ENCODE results near the gene DNAJA1. TPM values are rescaled to one million over a fixed set of nuclear protein-coding genes. Genes with fewer than 3 reads are reported as not detected.
A peak's percentile ranks its signal among the peaks of the same experiment; 100 is the strongest.
"Not testable (repeated sequence)": the region's sequence is repeated elsewhere in the genome, so short reads cannot be mapped to it uniquely, and the experiment has no call there.

DNAJA1 gene
- total and polyA plus RNA-seq, 5 donors from 2014 or later = 82.4 to 214 (median 104) TPM

GRCh38 chr9:33005335-33005734 is 19.7 kb upstream of the DNAJA1 start:
- H3K27ac ChIP-seq (ENCODE audit: insufficient read depth, low read length, poor library complexity, severe bottlenecking); H3K36me3 Mint-ChIP-seq; H3K27me3 Mint-ChIP-seq; H3K4me3 ChIP-seq (ENCODE audit: low read depth, low read length); ATAC-seq (ENCODE audit: low read depth in 2 of 2); H3K36me3 ChIP-seq (ENCODE audit: control insufficient read depth, insufficient read depth, low read length); H3K27me3 ChIP-seq (ENCODE audit: control insufficient read depth, insufficient read depth, low read length); H3K9me3 Mint-ChIP-seq; DNase-seq; H3K9me3 ChIP-seq (ENCODE audit: control insufficient read depth in 2 of 2, low read length in 2 of 2): not testable (repeated sequence)
- H3K4me1 Mint-ChIP-seq = peaks cover 0 to 18% (median 13%) of the 10 kb centered on the region in 4 donors
- peak overlapping the region in 1 of 3 donors; percentile 8 for H3K27ac Mint-ChIP-seq
- H3K4me3 Mint-ChIP-seq = peak overlapping the region in 1 of 4 donors; percentile 55
- peaks cover 18% of the 10 kb centered on the region for H3K4me1 ChIP-seq (ENCODE audit: control insufficient read depth, insufficient read depth, low read length, poor library complexity, severe bottlenecking)

GRCh38 chr9:33007755-33008154 is 17.3 kb upstream of the DNAJA1 start:
- Histone ChIP-seq H3K4me1 (ENCODE audit: control insufficient read depth, insufficient read depth, low read length, poor library complexity, severe bottlenecking) (no peaks in the 10 kb centered on the region), H3K27me3 (ENCODE audit: control insufficient read depth, insufficient read depth, low read length) (no peaks in the 10 kb centered on the region), H3K27ac (ENCODE audit: insufficient read depth, low read length, poor library complexity, severe bottlenecking) (no peak overlapping the region), H3K9me3 (ENCODE audit: control insufficient read depth in 2 of 2, low read length in 2 of 2) (no peaks in the 10 kb centered on the region), H3K36me3 (ENCODE audit: control insufficient read depth, insufficient read depth, low read length) (no peaks in the 10 kb centered on the region), H3K4me3 (ENCODE audit: low read depth, low read length) (no peak overlapping the region)
- ATAC-seq (ENCODE audit: low read depth in 2 of 2) = no peak
- no peak for DNase-seq
- Mint-ChIP-seq H3K27me3 (no peaks in the 10 kb centered on the region), H3K4me1 (peaks cover 0 to 7% (median 3%) of the 10 kb centered on the region in 4 donors), H3K4me3 (no peak overlapping the region), H3K27ac (no peak overlapping the region), H3K9me3 (no peaks in the 10 kb centered on the region), H3K36me3 (no peaks in the 10 kb centered on the region)

- DNase-seq (no peak), ATAC-seq (ENCODE audit: low read depth in 2 of 2) (no peak)
- Histone ChIP-seq H3K4me3 (ENCODE audit: low read depth, low read length) (no peak overlapping the region), H3K9me3 (ENCODE audit: control insufficient read depth in 2 of 2, low read length in 2 of 2) (no peaks in the 10 kb centered on the region), H3K4me1 (ENCODE audit: control insufficient read depth, insufficient read depth, low read length, poor library complexity, severe bottlenecking) (no peaks in the 10 kb centered on the region), H3K27ac (ENCODE audit: insufficient read depth, low read length, poor library complexity, severe bottlenecking) (no peak overlapping the region), H3K27me3 (ENCODE audit: control insufficient read depth, insufficient read depth, low read length) (no peaks in the 10 kb centered on the region), H3K36me3 (ENCODE audit: control insufficient read depth, insufficient read depth, low read length) (no peaks in the 10 kb centered on the region)
- no peaks in the 10 kb centered on the region for H3K9me3 Mint-ChIP-seq
- no peak overlapping the region for H3K27ac Mint-ChIP-seq
- no peak overlapping the region for H3K4me3 Mint-ChIP-seq
- no peaks in the 10 kb centered on the region for H3K36me3 Mint-ChIP-seq
- peaks cover 0 to 12% (median 5%) of the 10 kb centered on the region in 4 donors for H3K4me1 Mint-ChIP-seq
- no peaks in the 10 kb centered on the region for H3K27me3 Mint-ChIP-seq
Observed at GRCh38 chr9:33011831-33012230, 13.2 kb upstream of the DNAJA1 start.

GRCh38 chr9:33012328-33013069 is 12.6 kb upstream of the DNAJA1 start:
- Mint-ChIP-seq H3K4me3 (no peak overlapping the region), H3K9me3 (no peaks in the 10 kb centered on the region), H3K27ac (no peak overlapping the region), H3K36me3 (no peaks in the 10 kb centered on the region), H3K4me1 (peaks cover 0 to 9% (median 5%) of the 10 kb centered on the region in 4 donors), H3K27me3 (no peaks in the 10 kb centered on the region)
- DNase-seq = no peak
- ATAC-seq (ENCODE audit: low read depth in 2 of 2) = no peak
- no peaks in the 10 kb centered on the region for H3K27me3 ChIP-seq (ENCODE audit: control insufficient read depth, insufficient read depth, low read length)
- no peak overlapping the region for H3K27ac ChIP-seq (ENCODE audit: insufficient read depth, low read length, poor library complexity, severe bottlenecking)
- no peak overlapping the region for H3K4me3 ChIP-seq (ENCODE audit: low read depth, low read length)
- H3K4me1 ChIP-seq (ENCODE audit: control insufficient read depth, insufficient read depth, low read length, poor library complexity, severe bottlenecking) = no peaks in the 10 kb centered on the region
- no peaks in the 10 kb centered on the region for H3K36me3 ChIP-seq (ENCODE audit: control insufficient read depth, insufficient read depth, low read length)
- no peaks in the 10 kb centered on the region for H3K9me3 ChIP-seq (ENCODE audit: control insufficient read depth in 2 of 2, low read length in 2 of 2)

GRCh38 chr9:33013962-33014664 is 11.0 kb upstream of the DNAJA1 start:
- Mint-ChIP-seq H3K4me3 (no peak overlapping the region), H3K4me1 (peaks cover 0 to 9% (median 4%) of the 10 kb centered on the region in 4 donors), H3K36me3 (no peaks in the 10 kb centered on the region), H3K9me3 (no peaks in the 10 kb centered on the region), H3K27ac (peak overlapping the region in 1 of 3 donors; percentile 11), H3K27me3 (no peaks in the 10 kb centered on the region)
- no peaks in the 10 kb centered on the region for H3K36me3 ChIP-seq (ENCODE audit: control insufficient read depth, insufficient read depth, low read length)
- ATAC-seq (ENCODE audit: low read depth in 2 of 2) = no peak
- H3K9me3 ChIP-seq (ENCODE audit: control insufficient read depth in 2 of 2, low read length in 2 of 2) = no peaks in the 10 kb centered on the region
- no peaks in the 10 kb centered on the region for H3K27me3 ChIP-seq (ENCODE audit: control insufficient read depth, insufficient read depth, low read length)
- H3K27ac ChIP-seq (ENCODE audit: insufficient read depth, low read length, poor library complexity, severe bottlenecking) = no peak overlapping the region
- no peak overlapping the region for H3K4me3 ChIP-seq (ENCODE audit: low read depth, low read length)
- DNase-seq = no peak
- H3K4me1 ChIP-seq (ENCODE audit: control insufficient read depth, insufficient read depth, low read length, poor library complexity, severe bottlenecking) = no peaks in the 10 kb centered on the region

- no peak overlapping the region for H3K4me3 ChIP-seq (ENCODE audit: low read depth, low read length)
- H3K4me1 ChIP-seq (ENCODE audit: control insufficient read depth, insufficient read depth, low read length, poor library complexity, severe bottlenecking) = no peaks in the 10 kb centered on the region
- H3K4me1 Mint-ChIP-seq = peaks cover 0 to 9% (median 4%) of the 10 kb centered on the region in 4 donors
- H3K27me3 ChIP-seq (ENCODE audit: control insufficient read depth, insufficient read depth, low read length) = no peaks in the 10 kb centered on the region
- DNase-seq (no peak), ATAC-seq (ENCODE audit: low read depth in 2 of 2) (no peak)
- H3K27ac Mint-ChIP-seq = no peak overlapping the region
- no peak overlapping the region for H3K4me3 Mint-ChIP-seq
- H3K36me3 ChIP-seq (ENCODE audit: control insufficient read depth, insufficient read depth, low read length) = no peaks in the 10 kb centered on the region
- no peaks in the 10 kb centered on the region for H3K27me3 Mint-ChIP-seq
- H3K36me3 Mint-ChIP-seq = no peaks in the 10 kb centered on the region
- no peak overlapping the region for H3K27ac ChIP-seq (ENCODE audit: insufficient read depth, low read length, poor library complexity, severe bottlenecking)
- no peaks in the 10 kb centered on the region for H3K9me3 Mint-ChIP-seq
- no peaks in the 10 kb centered on the region for H3K9me3 ChIP-seq (ENCODE audit: control insufficient read depth in 2 of 2, low read length in 2 of 2)
Observed at GRCh38 chr9:33014665-33015014, 10.4 kb upstream of the DNAJA1 start.

- Mint-ChIP-seq H3K27ac (no peak overlapping the region), H3K27me3 (no peaks in the 10 kb centered on the region), H3K9me3 (no peaks in the 10 kb centered on the region), H3K4me1 (peaks cover 9 to 23% (median 16%) of the 10 kb centered on the region in 4 donors), H3K4me3 (no peak overlapping the region), H3K36me3 (peaks cover 10% of the 10 kb centered on the region)
- DNase-seq = no peak
- no peaks in the 10 kb centered on the region for H3K4me1 ChIP-seq (ENCODE audit: control insufficient read depth, insufficient read depth, low read length, poor library complexity, severe bottlenecking)
- no peak for ATAC-seq (ENCODE audit: low read depth in 2 of 2)
- no peak overlapping the region for H3K4me3 ChIP-seq (ENCODE audit: low read depth, low read length)
- no peaks in the 10 kb centered on the region for H3K27me3 ChIP-seq (ENCODE audit: control insufficient read depth, insufficient read depth, low read length)
- no peak overlapping the region for H3K27ac ChIP-seq (ENCODE audit: insufficient read depth, low read length, poor library complexity, severe bottlenecking)
- H3K9me3 ChIP-seq (ENCODE audit: control insufficient read depth in 2 of 2, low read length in 2 of 2) = no peaks in the 10 kb centered on the region
- H3K36me3 ChIP-seq (ENCODE audit: control insufficient read depth, insufficient read depth, low read length) = no peaks in the 10 kb centered on the region
Observed at GRCh38 chr9:33017283-33018041, 7.6 kb upstream of the DNAJA1 start.
